Sigmoid colon (tissue), 7 donors: ENCODE results near the gene TMEM132D. TPM values are rescaled to one million over a fixed set of nuclear protein-coding genes. Genes with fewer than 3 reads are reported as not detected.

Experiments used
- DNase-seq: peaks from one replicate; pipeline ENCODE4 v3.0.0-alpha.2; 2019
- H3K27ac ChIP-seq, 4 donors: fragments of 200-600 bp; sonication (generic); one replicate each; pipeline ENCODE4 v1.5.1; 2016 to 2019; ENCODE audit warnings: mild to moderate bottlenecking in 1 of 4
- H3K27me3 ChIP-seq, 3 donors: fragments of 200-600 bp; sonication (generic); one replicate each; pipeline ENCODE4 v1.5.1; 2019; ENCODE audit warnings: mild to moderate bottlenecking in 1 of 3
- H3K36me3 ChIP-seq, 4 donors: fragments of 200-600 bp; sonication (generic); one replicate each; pipeline ENCODE4 v1.5.1; 2016 to 2019
- H3K4me1 ChIP-seq, 4 donors: fragments of 200-600 bp; sonication (generic); one replicate each; pipeline ENCODE4 v1.5.1; 2017 to 2019
- H3K4me3 ChIP-seq, 4 donors: fragments of 200-600 bp; sonication (generic); one replicate each; pipeline ENCODE4 v1.5.1; 2017 to 2019; ENCODE audit warnings: mild to moderate bottlenecking in 2 of 4, moderate library complexity in 1 of 4
- H3K9me3 ChIP-seq, 4 donors: fragments of 200-600 bp in 3 of 4; sonication (generic) in 3 of 4; one replicate each; pipeline versions ENCODE4 v1.5.1 to v1.6.1; 2013 to 2019
- EP300 ChIP-seq, 4 donors: sonication (generic); formaldehyde crosslinking; IDR thresholded peaks; one replicate each; pipeline ENCODE4 v1.6.1; 2017; ENCODE audit warnings: antibody characterized with exemption in 4 of 4
- POLR2A ChIP-seq, 2 donors: fragments of 450-650 bp; IDR thresholded peaks; one replicate each; pipeline ENCODE4 v1.6.1; 2016; ENCODE audit warnings: antibody characterized with exemption in 2 of 2, mild to moderate bottlenecking in 2 of 2, moderate library complexity in 2 of 2
- POLR2AphosphoS5 ChIP-seq, 4 donors: sonication (generic); formaldehyde crosslinking; IDR thresholded peaks; one replicate each; pipeline ENCODE4 v1.6.1; 2017; ENCODE audit warnings: antibody characterized with exemption in 4 of 4
- WGBS, 2 donors: extraction: QIAGEN DNeasy Blood & Tissue Kit; methylation state at CpG; one replicate each; pipeline ENCODE4 v1.1.7; 2013; 5-methylcytosine and 5-hydroxymethylcytosine counted together
- intact Hi-C: fragments of 100-400 bp; cut with DNase I; formaldehyde crosslinking; loops from one replicate; pipeline ENCODE4 v1.15.1; 2023
- polyA plus RNA-seq, 3 donors: library from polyadenylated mRNA; stranded (reverse); fragments of 200-250 nt; gene quantifications; one replicate each; pipeline ENCODE4 v1.2.3, GENCODE V29; 2013
- total RNA-seq, 4 donors: library from RNA; depleted of rRNA; stranded (reverse); fragments of >200 nt; gene quantifications; one replicate each; pipeline ENCODE4 v1.1.0, GENCODE V29; 2016
- TF ChIP-seq, protein P1 (sequence below), 4 experiments: fragments of 450-650 bp in 3 of 4; fragments of 200-600 bp in 1 of 4; IDR thresholded peaks; one replicate each; pipeline ENCODE4 v1.5.1; 2016 to 2019; ENCODE audit warnings: antibody characterized with exemption in 4 of 4, mild to moderate bottlenecking in 3 of 4, moderate library complexity in 2 of 4
- donor health status: healthy with polysubstance abuse.
- donor health status: Bipolar disorder and iron deficiency.
- donor health status: healthy.

Gene TMEM132D
- total and polyA plus RNA-seq, 7 donors, result under 0.01 to 0.03 (median under 0.01) TPM; not detected in 3

DNA sequence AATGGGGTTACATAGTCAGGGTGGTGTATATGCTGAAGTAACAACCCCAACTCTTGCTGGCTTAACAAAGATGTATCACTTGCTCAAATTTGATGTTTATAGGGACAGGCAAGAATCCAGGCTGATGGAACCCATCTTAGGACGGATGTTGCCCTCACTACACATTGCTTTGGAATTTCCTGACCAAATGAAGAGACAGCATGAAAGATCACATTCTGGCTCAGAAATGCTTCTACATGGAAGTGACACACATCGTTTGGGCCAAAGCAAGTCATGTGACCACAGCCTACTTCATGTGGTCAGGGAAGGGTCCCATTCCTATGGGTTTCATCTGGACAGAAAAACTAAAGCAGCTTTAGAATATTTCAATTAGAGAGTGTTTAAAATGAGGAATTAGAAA, 345.8 kb downstream of the TMEM132D start:
- no peak for TF ChIP-seq EP300 (IDR thresholded peaks at IDR 0.05)
- Histone ChIP-seq H3K27ac (no peak overlapping the region), H3K4me1 (no peaks in the 10 kb centered on the region), H3K4me3 (no peak overlapping the region), H3K9me3 (peaks cover 0 to 8% (median 0%) of the 10 kb centered on the region in 4 donors), H3K27me3 (no peaks in the 10 kb centered on the region), H3K36me3 (no peaks in the 10 kb centered on the region)
- intact Hi-C loops, result no loop called here
- 71 to 73% methylated on average over 2 of the region's 2 CpGs for WGBS, 2 donors
- DNase-seq, result no peak

DNA sequence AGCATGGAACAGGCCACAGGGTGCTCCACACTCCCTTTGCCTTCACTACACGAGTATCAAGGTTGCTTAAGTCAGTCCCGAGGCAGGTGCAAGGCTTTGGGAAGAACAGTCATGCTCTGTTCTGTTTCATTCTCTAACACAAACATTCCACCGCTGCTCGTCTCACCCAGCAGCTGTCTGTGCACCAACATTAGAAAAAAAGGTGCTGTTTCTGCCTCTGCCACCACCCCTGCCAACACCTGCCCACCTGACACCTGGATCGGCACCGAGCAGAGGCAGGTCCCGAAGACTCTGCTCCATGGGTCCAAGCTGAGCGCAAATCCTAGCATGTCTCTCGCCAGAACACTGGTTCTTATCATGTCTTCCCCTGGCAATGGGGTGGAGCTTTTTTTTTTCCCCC, 347.7 kb downstream of the TMEM132D start:
- intact Hi-C loops, result no loop called here
- Histone ChIP-seq H3K36me3 (no peaks in the 10 kb centered on the region), H3K27me3 (no peaks in the 10 kb centered on the region), H3K27ac (no peak overlapping the region), H3K4me3 (no peak overlapping the region), H3K9me3 (peaks cover 0 to 5% (median under 1%) of the 10 kb centered on the region in 4 donors), H3K4me1 (no peaks in the 10 kb centered on the region)
- WGBS, 2 donors, result 34 to 71% methylated on average over 9 of the region's 9 CpGs
- TF ChIP-seq POLR2A (IDR thresholded peaks at IDR 0.05), result no peak
- no peak for TF ChIP-seq EP300 (IDR thresholded peaks at IDR 0.05)
- TF ChIP-seq POLR2AphosphoS5 (IDR thresholded peaks at IDR 0.05), result no peak
- TF ChIP-seq, protein P1, sequence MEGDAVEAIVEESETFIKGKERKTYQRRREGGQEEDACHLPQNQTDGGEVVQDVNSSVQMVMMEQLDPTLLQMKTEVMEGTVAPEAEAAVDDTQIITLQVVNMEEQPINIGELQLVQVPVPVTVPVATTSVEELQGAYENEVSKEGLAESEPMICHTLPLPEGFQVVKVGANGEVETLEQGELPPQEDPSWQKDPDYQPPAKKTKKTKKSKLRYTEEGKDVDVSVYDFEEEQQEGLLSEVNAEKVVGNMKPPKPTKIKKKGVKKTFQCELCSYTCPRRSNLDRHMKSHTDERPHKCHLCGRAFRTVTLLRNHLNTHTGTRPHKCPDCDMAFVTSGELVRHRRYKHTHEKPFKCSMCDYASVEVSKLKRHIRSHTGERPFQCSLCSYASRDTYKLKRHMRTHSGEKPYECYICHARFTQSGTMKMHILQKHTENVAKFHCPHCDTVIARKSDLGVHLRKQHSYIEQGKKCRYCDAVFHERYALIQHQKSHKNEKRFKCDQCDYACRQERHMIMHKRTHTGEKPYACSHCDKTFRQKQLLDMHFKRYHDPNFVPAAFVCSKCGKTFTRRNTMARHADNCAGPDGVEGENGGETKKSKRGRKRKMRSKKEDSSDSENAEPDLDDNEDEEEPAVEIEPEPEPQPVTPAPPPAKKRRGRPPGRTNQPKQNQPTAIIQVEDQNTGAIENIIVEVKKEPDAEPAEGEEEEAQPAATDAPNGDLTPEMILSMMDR (IDR thresholded peaks at IDR 0.05), result no peak
- no peak for DNase-seq

DNA sequence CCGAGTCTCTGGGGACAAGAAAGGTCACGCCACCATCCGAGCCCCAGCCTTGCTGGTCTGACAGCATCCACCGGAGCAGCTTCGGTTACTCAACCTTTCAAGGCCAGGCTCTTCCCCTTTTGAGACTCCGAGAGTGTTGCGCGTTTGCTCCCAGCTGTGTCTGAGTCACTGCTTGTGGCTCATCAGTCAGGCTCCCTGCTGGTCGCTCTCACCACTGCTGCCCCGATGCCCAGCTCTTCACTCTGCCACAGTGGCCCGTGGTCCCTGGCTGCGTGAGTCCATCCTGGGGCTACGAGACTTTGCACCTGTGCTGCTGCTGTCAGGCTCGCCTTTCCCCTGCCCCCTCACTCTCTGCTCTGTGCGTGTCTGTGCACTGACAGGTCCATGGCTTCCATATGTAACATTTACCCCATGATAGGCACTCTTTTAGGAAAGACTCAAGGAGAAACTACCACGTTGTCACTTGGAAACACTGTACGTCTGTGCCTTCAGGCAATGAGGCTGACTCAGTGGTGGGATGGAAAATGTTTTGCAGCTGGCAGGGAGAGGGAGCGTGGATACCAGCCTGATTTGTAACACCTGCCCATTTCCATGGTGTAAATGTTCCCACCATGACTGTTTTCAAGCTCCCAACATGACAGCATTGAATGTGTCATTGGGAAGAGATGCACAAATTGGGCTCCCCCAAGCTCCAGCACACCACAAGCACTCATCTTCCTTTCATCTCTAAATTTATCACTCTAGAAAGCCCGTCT, 350.7 kb downstream of the TMEM132D start:
- no peak overlapping the region for H3K4me3 ChIP-seq
- H3K27me3 ChIP-seq, result no peaks in the 10 kb centered on the region
- peaks cover 0 to 5% (median 1%) of the 10 kb centered on the region in 4 donors for H3K9me3 ChIP-seq
- no peak overlapping the region for H3K27ac ChIP-seq
- DNase-seq, result no peak
- WGBS, 2 donors, result 86 to 93% methylated on average over 19 of the region's 19 CpGs
- TF ChIP-seq POLR2AphosphoS5 (IDR thresholded peaks at IDR 0.05), result no peak
- TF ChIP-seq, protein P1 (IDR thresholded peaks at IDR 0.05), result no peak
- TF ChIP-seq EP300 (IDR thresholded peaks at IDR 0.05), result no peak
- no peak for TF ChIP-seq POLR2A (IDR thresholded peaks at IDR 0.05)
- no peaks in the 10 kb centered on the region for H3K36me3 ChIP-seq
- no peaks in the 10 kb centered on the region for H3K4me1 ChIP-seq
- intact Hi-C loops, result no loop called here

DNA sequence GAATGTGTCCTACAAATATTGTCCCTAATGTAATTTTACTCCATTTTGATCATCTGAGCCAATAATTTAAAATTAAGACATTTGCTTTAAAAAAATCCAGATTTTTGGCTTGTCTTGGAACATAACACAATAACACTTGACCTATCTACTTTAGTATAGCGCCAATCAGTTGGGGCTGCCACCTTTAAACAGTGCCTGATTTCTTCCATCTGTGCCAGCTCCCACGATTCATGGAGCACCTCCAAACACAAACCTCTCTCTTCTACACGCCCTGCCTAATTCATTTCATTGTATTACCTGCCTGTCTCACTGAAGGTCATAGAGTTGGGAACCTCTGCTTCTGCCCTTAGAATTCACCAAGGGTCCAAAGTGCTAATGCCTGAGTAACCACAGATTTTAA, 352.4 kb downstream of the TMEM132D start:
- Histone ChIP-seq H3K27me3 (no peaks in the 10 kb centered on the region), H3K4me1 (no peaks in the 10 kb centered on the region), H3K9me3 (peaks cover 0 to 3% (median 1%) of the 10 kb centered on the region in 4 donors), H3K4me3 (no peak overlapping the region), H3K27ac (no peak overlapping the region), H3K36me3 (no peaks in the 10 kb centered on the region)
- TF ChIP-seq POLR2AphosphoS5 (IDR thresholded peaks at IDR 0.05) (no peak), EP300 (IDR thresholded peaks at IDR 0.05) (no peak), POLR2A (IDR thresholded peaks at IDR 0.05) (no peak)
- TF ChIP-seq, protein P1 (IDR thresholded peaks at IDR 0.05), result no peak
- no peak for DNase-seq
- intact Hi-C loops, result no loop called here
- 67 to 77% methylated on average over 3 of the region's 3 CpGs for WGBS, 2 donors

DNA sequence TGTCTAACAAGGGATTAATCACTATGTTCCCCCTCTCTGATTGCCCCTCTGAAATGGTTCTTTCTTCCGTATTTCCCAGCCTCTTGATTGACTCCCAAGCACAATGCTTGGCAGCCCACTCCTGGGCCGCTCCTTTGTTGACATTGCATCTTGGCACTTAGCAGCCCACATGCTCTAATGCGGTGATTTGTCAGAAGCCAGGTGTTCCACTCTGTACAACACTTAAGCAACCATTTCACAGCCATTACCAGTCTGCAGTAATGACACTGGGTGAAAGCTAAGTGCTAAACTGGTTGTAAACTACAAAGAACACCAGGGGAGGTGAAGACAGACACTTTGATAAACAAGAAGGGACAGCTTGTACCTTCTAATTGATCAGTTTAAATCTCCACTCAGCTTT, 353.5 kb downstream of the TMEM132D start:
- Histone ChIP-seq H3K27me3 (no peaks in the 10 kb centered on the region), H3K36me3 (no peaks in the 10 kb centered on the region), H3K9me3 (peaks cover 0 to 3% (median 1%) of the 10 kb centered on the region in 4 donors), H3K4me1 (no peaks in the 10 kb centered on the region), H3K4me3 (no peak overlapping the region), H3K27ac (no peak overlapping the region)
- no peak for DNase-seq
- 19 to 50% methylated on average over 3 of the region's 3 CpGs for WGBS, 2 donors
- intact Hi-C loops, result no loop called here
- TF ChIP-seq EP300 (IDR thresholded peaks at IDR 0.05) (no peak), POLR2A (IDR thresholded peaks at IDR 0.05) (no peak), POLR2AphosphoS5 (IDR thresholded peaks at IDR 0.05) (no peak)
- TF ChIP-seq, protein P1 (IDR thresholded peaks at IDR 0.05), result no peak
